GF-D8 (cell line): ENCODE results near the gene TSPAN4.

ENCODE experiments used
- DNase-seq: peaks from one replicate; lab custom pipeline; 2025; lab: John Stamatoyannopoulos, UW

TSPAN4 gene

GRCh38 chr11:836700-837099 lies 6.0 kb upstream of the TSPAN4 start:
- DNase-seq, result no peak

- DNase-seq, result no peak
Observed at GRCh38 chr11:837189-837989, 5.3 kb upstream of the TSPAN4 start.

GRCh38 chr11:837990-838307 lies 4.7 kb upstream of the TSPAN4 start:
- DNase-seq, result no peak

GRCh38 chr11:838441-839279 lies 4.0 kb upstream of the TSPAN4 start:
- DNase-seq, result no peak

GRCh38 chr11:839280-839623 lies 3.4 kb upstream of the TSPAN4 start:
- no peak for DNase-seq

- no peak for DNase-seq
Observed at GRCh38 chr11:839875-840617, 2.6 kb upstream of the TSPAN4 start.

- no peak for DNase-seq
Observed at GRCh38 chr11:841981-842369, 677 bp upstream of the TSPAN4 start.

GRCh38 chr11:843086-843734 lies 558 bp downstream of the TSPAN4 start:
- no peak for DNase-seq

- DNase-seq, result no peak
Observed at GRCh38 chr11:843818-844692, 1.4 kb downstream of the TSPAN4 start.

- peak; percentile 24 for DNase-seq
Observed at GRCh38 chr11:844693-845644, 2.3 kb downstream of the TSPAN4 start.

GRCh38 chr11:845872-846495 lies 3.3 kb downstream of the TSPAN4 start:
- DNase-seq, result no peak

GRCh38 chr11:846496-847098 lies 3.9 kb downstream of the TSPAN4 start:
- DNase-seq, result no peak

- DNase-seq, result no peak
Observed at GRCh38 chr11:847876-848275, 5.2 kb downstream of the TSPAN4 start.

- no peak for DNase-seq
Observed at GRCh38 chr11:848380-848931, 5.8 kb downstream of the TSPAN4 start.

GRCh38 chr11:849104-849824 lies 6.6 kb downstream of the TSPAN4 start:
- DNase-seq, result no peak

GRCh38 chr11:849951-850774 lies 7.5 kb downstream of the TSPAN4 start:
- DNase-seq, result no peak
